Neural crest cell (in vitro differentiated cells): ENCODE data around the gene DVL2. TPM values are rescaled to one million over a fixed set of nuclear protein-coding genes. Genes with fewer than 3 reads are reported as not detected.
A peak's percentile ranks its signal among the peaks of the same experiment; 100 is the strongest.

Experiments used
- DNase-seq: peaks from one replicate; pipeline ENCODE4 v3.0.0; 2021; ENCODE audit warnings: low read depth, mixed read lengths, low spot score
- H3K27ac Mint-ChIP-seq: one replicate; pipeline ENCODE4 v1.8.0; 2021; ENCODE audit warnings: mild to moderate bottlenecking, mixed read lengths; ENCODE audit not compliant: unreplicated experiment
- H3K27me3 Mint-ChIP-seq: 2 replicates; pipeline ENCODE4 v1.8.0; 2021; ENCODE audit warnings: low read depth, mild to moderate bottlenecking, mixed read lengths
- H3K36me3 Mint-ChIP-seq: 2 replicates; pipeline ENCODE4 v1.8.0; 2021; ENCODE audit warnings: low read depth, mild to moderate bottlenecking, mixed read lengths
- H3K4me1 Mint-ChIP-seq: 2 replicates; pipeline ENCODE4 v1.8.0; 2021; ENCODE audit warnings: mixed read lengths
- H3K4me3 Mint-ChIP-seq: one replicate; pipeline ENCODE4 v1.8.0; 2021; ENCODE audit warnings: mild to moderate bottlenecking, mixed read lengths
- H3K9me3 Mint-ChIP-seq: 2 replicates; pipeline ENCODE4 v1.8.0; 2021; ENCODE audit warnings: mixed read lengths
- total RNA-seq: library from RNA; stranded (reverse); gene quantifications from 2 replicates; pipeline ENCODE4 v1.2.1, GENCODE V29; 2021
- TF ChIP-seq, protein P1 (sequence below): fragments of 200-600 bp; sonication (generic); conservative IDR thresholded peaks from 2 replicates; pipeline ENCODE4 v1.5.0; 2021; ENCODE audit warnings: antibody characterized with exemption, mild to moderate bottlenecking

DVL2 gene
- total RNA-seq, 1 donor from 2014 or later, result 140 TPM

DNA sequence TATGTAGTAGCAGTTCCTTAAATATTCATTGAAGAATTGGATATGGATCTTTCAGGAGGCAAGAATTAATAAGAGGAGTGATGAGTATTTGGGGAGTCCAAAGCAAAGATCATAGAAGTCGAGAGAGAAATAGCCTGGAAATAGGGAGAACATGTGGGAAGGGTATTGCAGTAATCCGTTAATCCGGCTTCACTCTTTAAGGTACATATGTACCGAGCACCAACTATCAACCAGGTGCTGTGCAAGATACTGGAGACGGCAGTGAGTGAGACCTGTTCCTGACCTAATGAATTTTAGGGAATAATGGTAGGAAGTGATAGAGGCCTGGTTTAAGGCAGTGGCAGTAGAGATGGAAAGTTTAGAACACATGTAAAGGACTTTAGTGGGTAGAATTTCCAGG is 18.8 kb upstream of the DVL2 start:
- DNase-seq, result no peak
- Mint-ChIP-seq H3K4me1 (peaks cover 41% of the 10 kb centered on the region), H3K36me3 (peaks cover 18% of the 10 kb centered on the region), H3K4me3 (peak overlapping the region; percentile 95), H3K27ac (peak overlapping the region; percentile 100), H3K9me3 (no peaks in the 10 kb centered on the region), H3K27me3 (peaks cover 7% of the 10 kb centered on the region)
- TF ChIP-seq, protein P1, sequence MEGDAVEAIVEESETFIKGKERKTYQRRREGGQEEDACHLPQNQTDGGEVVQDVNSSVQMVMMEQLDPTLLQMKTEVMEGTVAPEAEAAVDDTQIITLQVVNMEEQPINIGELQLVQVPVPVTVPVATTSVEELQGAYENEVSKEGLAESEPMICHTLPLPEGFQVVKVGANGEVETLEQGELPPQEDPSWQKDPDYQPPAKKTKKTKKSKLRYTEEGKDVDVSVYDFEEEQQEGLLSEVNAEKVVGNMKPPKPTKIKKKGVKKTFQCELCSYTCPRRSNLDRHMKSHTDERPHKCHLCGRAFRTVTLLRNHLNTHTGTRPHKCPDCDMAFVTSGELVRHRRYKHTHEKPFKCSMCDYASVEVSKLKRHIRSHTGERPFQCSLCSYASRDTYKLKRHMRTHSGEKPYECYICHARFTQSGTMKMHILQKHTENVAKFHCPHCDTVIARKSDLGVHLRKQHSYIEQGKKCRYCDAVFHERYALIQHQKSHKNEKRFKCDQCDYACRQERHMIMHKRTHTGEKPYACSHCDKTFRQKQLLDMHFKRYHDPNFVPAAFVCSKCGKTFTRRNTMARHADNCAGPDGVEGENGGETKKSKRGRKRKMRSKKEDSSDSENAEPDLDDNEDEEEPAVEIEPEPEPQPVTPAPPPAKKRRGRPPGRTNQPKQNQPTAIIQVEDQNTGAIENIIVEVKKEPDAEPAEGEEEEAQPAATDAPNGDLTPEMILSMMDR, result no peak

DNA sequence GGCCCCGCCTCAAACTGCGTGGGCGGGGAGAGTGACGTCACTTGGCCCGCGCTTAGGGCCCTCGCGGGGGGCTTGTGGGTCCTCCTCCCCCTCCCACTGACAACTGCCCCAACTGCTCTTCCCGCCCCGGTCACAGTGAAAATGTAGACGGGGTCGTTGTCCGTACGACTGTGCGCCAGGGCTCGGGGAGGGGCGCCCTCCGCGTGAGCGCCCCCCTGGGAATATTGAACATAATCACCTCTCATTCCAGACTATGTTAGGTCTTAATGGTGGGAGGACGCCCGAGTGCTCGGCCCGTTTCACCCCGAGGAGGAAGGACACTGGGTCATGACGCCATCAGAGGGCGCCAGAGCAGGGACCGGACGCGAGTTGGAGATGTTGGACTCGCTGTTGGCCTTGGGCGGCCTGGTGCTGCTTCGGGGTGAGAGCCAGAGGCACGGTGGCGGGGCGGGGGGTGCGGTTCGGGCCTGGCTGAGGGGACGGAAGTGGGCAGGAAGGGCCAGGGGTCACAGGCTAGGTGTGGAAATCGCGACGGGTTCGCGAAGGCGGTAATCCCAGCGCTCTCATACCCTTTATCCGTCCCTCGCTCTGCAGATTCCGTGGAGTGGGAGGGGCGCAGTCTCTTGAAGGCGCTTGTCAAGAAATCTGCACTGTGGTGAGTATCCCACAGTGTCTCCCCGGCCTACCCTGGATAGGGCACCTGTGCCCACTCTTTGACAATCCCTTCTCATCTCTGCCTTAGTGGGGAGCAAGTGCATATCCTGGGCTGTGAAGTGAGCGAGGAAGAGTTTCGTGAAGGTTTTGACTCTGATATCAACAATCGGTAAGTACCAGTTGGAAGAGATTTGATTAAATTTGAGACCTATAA is 18.1 kb upstream of the DVL2 start, which contains the start of gene ELP5:
TSS of gene ELP5 (plus strand) at position 40 of the 868 bp plus-strand sequence. CDS start at position 376, 336 bp downstream.
- TF ChIP-seq, protein P1, result no peak
- peaks cover 41% of the 10 kb centered on the region for H3K4me1 Mint-ChIP-seq
- no peaks in the 10 kb centered on the region for H3K9me3 Mint-ChIP-seq

DNA sequence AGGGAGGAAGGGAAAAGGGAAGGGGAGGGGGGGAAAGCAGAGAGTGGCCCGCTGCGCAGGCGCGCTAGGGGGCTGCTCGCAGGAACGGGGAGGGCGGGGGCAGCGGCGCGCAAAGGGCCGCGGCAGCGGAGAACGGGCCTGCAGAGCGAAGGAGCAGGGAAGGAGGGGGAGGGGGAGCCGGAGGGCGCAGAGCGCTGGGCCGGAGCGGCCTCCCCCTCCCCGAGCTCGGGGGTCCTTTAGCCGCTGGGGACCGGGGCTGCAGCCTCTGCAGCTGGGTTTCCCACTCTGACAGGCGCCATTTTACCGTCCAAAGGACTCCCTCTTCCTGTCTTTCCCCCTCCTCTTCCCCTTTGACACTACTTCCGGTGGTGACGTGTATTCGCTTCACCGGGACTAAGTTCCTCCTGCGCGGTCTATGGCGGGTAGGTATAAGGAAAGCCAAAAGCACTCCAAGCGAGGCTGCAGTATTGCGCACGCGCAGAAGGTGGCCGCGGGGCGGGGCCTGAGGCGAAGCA is 17.4 kb upstream of the DVL2 start, which contains the start of gene CTDNEP1:
TSS of gene CTDNEP1 (minus strand) at position 74 of the 515 bp plus-strand sequence. CDS start 438 bp downstream, outside the sequence.
- TF ChIP-seq, protein P1, result no peak
- Mint-ChIP-seq H3K36me3 (peaks cover 16% of the 10 kb centered on the region), H3K4me1 (peaks cover 41% of the 10 kb centered on the region), H3K27me3 (peaks cover 5% of the 10 kb centered on the region), H3K9me3 (no peaks in the 10 kb centered on the region), H3K27ac (peak within 1 kb of the TSS; percentile 100), H3K4me3 (peak within 1 kb of the TSS; percentile 99)
- peak; percentile 100 for DNase-seq

More for the DNA sequence above, 18.1 kb upstream of the DVL2 start, which contains the start of gene ELP5:
- Mint-ChIP-seq H3K4me3 (peak within 1 kb of the TSS; percentile 99), H3K27ac (peak within 1 kb of the TSS; percentile 100), H3K36me3 (peaks cover 18% of the 10 kb centered on the region), H3K27me3 (peaks cover 7% of the 10 kb centered on the region)
- peak; percentile 85 for DNase-seq

DNA sequence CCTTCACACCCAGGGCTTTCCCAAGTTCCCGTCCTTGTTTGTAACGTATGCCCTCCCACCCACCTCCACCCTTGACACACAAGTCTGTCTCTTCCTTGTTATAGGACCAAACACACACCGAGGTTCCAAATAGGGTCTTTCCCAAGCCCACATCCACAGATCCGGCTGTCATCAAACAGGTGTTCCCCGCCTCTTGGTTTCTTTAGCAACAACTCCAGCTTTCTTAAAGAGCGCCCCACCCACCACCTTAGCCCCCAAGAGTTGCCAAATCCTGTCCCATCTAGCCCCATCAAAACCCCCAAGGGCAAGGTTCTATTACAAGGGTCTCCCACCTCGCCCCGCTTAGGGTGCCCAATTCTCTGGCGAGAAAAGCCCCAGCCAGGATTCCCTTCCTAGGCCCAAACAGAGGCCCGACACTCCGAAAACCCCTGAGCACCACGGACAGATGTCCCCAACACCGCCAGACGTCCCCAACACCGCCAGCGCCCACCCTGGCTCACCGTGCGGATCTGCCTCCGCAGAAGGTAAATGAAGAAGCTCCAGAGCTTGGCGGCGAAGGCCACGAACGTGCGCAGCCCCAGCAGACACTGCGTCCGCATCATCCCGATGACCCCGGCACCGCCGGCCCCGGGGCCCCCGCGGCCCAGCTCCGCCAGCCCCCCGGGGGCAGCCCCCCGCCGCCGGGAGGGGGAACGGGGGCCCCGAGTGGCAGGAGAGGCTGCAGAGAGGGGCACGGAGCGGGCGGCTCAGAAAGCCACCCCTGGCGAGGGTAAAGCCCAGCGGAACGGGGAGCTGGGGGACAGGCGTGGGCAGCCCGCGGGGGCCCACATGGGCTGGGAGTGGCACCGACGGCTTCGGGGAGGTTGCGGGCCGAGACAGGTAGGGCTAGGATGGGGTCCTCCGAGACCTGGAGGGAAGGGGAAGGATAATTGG is 16.6 kb upstream of the DVL2 start:
- H3K4me3 Mint-ChIP-seq, result peak overlapping the region; percentile 99
- H3K36me3 Mint-ChIP-seq, result peaks cover 18% of the 10 kb centered on the region
- peaks cover 41% of the 10 kb centered on the region for H3K4me1 Mint-ChIP-seq
- peaks cover 3% of the 10 kb centered on the region for H3K27me3 Mint-ChIP-seq
- no peak for DNase-seq
- H3K9me3 Mint-ChIP-seq, result no peaks in the 10 kb centered on the region
- peak overlapping the region; percentile 96 for H3K27ac Mint-ChIP-seq
- TF ChIP-seq, protein P1, result no peak

DNA sequence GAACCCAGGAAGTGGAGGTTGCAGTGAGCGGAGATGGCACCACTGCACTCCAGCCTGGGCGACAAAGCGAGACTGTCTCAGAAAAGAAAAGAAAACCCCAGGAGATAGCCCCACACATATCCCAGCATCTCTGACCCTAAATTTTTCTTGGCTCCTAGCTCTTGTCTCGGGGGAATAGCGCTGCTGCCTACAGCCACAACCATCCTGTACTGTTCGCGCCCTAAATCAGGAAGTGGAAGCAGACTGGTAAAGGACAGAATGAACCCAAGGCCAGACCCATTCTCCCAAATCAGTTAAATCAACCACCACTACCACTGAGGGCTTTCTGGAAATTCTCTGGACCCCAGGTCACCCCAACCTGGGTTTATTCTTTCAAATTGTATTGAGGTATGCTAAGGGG is 15.5 kb upstream of the DVL2 start:
- peaks cover 41% of the 10 kb centered on the region for H3K4me1 Mint-ChIP-seq
- peak overlapping the region; percentile 99 for H3K4me3 Mint-ChIP-seq
- H3K27me3 Mint-ChIP-seq, result peaks cover 3% of the 10 kb centered on the region
- no peak for DNase-seq
- peak overlapping the region; percentile 75 for H3K27ac Mint-ChIP-seq
- TF ChIP-seq, protein P1, result no peak
- H3K9me3 Mint-ChIP-seq, result no peaks in the 10 kb centered on the region
- H3K36me3 Mint-ChIP-seq, result peaks cover 19% of the 10 kb centered on the region
